ENCODE measurements around the gene ZNF837.
A peak's percentile ranks its signal among the peaks of the same experiment; 100 is the strongest.

The ZNF837 gene

GRCh38 chr19:58387338-58388174, 6.7 kb upstream of the ZNF837 start:
- peak overlapping the region; percentile 98 for H3K4me3 ChIP-seq (ENCODE audit: low read depth, low read length)
- DNase-seq (ENCODE audit: low read depth, low spot score): no peak
- peak; percentile 13 for TF ChIP-seq CTCF (IDR thresholded peaks at IDR 0.05; ENCODE audit: low read depth, low read length)
- in situ Hi-C loops (cut with HindIII; ENCODE audit: low sequenced_read_pairs): no loop called here

GRCh38 chr19:58386576-58387337, 5.9 kb upstream of the ZNF837 start, which contains the start of gene RPS5:
Gene RPS5 (plus strand): TSS chr19:58387269. CDS start chr19:58388138, 869 bp downstream.
- peak within 1 kb of the TSS; percentile 98 for H3K4me3 ChIP-seq (ENCODE audit: low read depth, low read length)
- peak; percentile 98 for DNase-seq (ENCODE audit: low read depth, low spot score)
- no peak for TF ChIP-seq CTCF (IDR thresholded peaks at IDR 0.05; ENCODE audit: low read depth, low read length)
- in situ Hi-C loops (cut with HindIII; ENCODE audit: low sequenced_read_pairs): no loop called here

- peak overlapping the region; percentile 98 for H3K4me3 ChIP-seq (ENCODE audit: low read depth, low read length)
- in situ Hi-C loops (cut with HindIII; ENCODE audit: low sequenced_read_pairs): no loop called here
- DNase-seq (ENCODE audit: low read depth, low spot score): no peak
- TF ChIP-seq CTCF (IDR thresholded peaks at IDR 0.05; ENCODE audit: low read depth, low read length): no peak
These were observed 5.2 kb upstream of the ZNF837 start for GRCh38 chr19:58385891-58386575.

GRCh38 chr19:58385313-58385890, 4.6 kb upstream of the ZNF837 start:
- in situ Hi-C loops (cut with HindIII; ENCODE audit: low sequenced_read_pairs): no loop called here
- no peak for TF ChIP-seq CTCF (IDR thresholded peaks at IDR 0.05; ENCODE audit: low read depth, low read length)
- H3K4me3 ChIP-seq (ENCODE audit: low read depth, low read length): no peak overlapping the region
- DNase-seq (ENCODE audit: low read depth, low spot score): no peak

- TF ChIP-seq CTCF (IDR thresholded peaks at IDR 0.05; ENCODE audit: low read depth, low read length): no peak
- DNase-seq (ENCODE audit: low read depth, low spot score): no peak
- H3K4me3 ChIP-seq (ENCODE audit: low read depth, low read length): no peak overlapping the region
- in situ Hi-C loops (cut with HindIII; ENCODE audit: low sequenced_read_pairs): no loop called here
These were observed 2.3 kb upstream of the ZNF837 start for GRCh38 chr19:58382997-58383603.
